HepG2 (cell line): ENCODE measurements around the gene TMEM19. TPM values are rescaled to one million over a fixed set of nuclear protein-coding genes. Genes with fewer than 3 reads are reported as not detected.

ENCODE experiments used
- ATAC-seq: fragments of 200-7000 bp; cut with Tn5 transposase; 3 replicates; pipeline ENCODE4 v1.9.1; 2020; ENCODE audit warnings: mild to moderate bottlenecking, moderate library complexity
- BruUV-seq: library from RNA; stranded (reverse); fragments of 400-500 nt; replicated peaks from 2 replicates; lab custom pipeline; 2021; lab: Mats Ljungman, UMichigan
- CTCF ChIA-PET: fragments of 300-600 bp; formaldehyde crosslinking; extraction: SDS; loops from one replicate; lab custom pipeline; 2021; ENCODE audit warnings: low total read pairs, inconsistent platforms, low intra/inter-chr PET ratio; lab: Yijun Ruan, JAX
- POLR2A ChIA-PET: fragments of 350-600 bp; sonication (Branson Sonifier 250); formaldehyde crosslinking; loops from one replicate; lab custom pipeline; 2020; ENCODE audit warnings: antibody characterized with exemption, inconsistent platforms; lab: Yijun Ruan, JAX
- DNase-seq: peaks from one replicate; pipeline ENCODE4 v3.0.0-alpha.2; 2015; ENCODE audit warnings: low spot score
- FAIRE-seq: peaks from 3 replicates; lab custom pipeline; 2011; peaks lifted over from hg19 to GRCh38; lab: Jason Lieb, UNC
- H2AFZ ChIP-seq: one replicate; pipeline ENCODE4 v1.6.1; 2011; ENCODE audit warnings: low read length, inconsistent platforms
- H3K27ac ChIP-seq: fragments of 300-600 bp; 3 replicates; pipeline ENCODE4 v1.8.0; 2011; ENCODE audit warnings: mixed run types, mild to moderate bottlenecking, mixed read lengths, low read length, inconsistent platforms; ENCODE audit not compliant: insufficient read depth; ENCODE audit errors: extremely low read length
- H3K27me3 ChIP-seq, 2 experiments: fragments of 200-600 bp in 1 of 2; 2 replicates in 1 of 2; 3 replicates in 1 of 2; pipeline versions ENCODE4 v1.6.0 to v1.8.0; 2011; ENCODE audit warnings: low read length in 2 of 2, mild to moderate bottlenecking in 2 of 2, moderate library complexity in 2 of 2, inconsistent platforms in 1 of 2; ENCODE audit not compliant: insufficient read depth in 2 of 2, control insufficient read depth in 1 of 2
- H3K36me3 ChIP-seq, 2 experiments: fragments of 200-600 bp in 1 of 2; replicated peaks in 1 of 2; 2 replicates in 1 of 2; 3 replicates in 1 of 2; pipeline versions ENCODE4 v1.5.1 to v1.8.0; 2011; ENCODE audit warnings: low read length in 2 of 2, inconsistent platforms in 1 of 2; ENCODE audit not compliant: insufficient read depth in 2 of 2, control insufficient read depth in 1 of 2
- H3K4me1 ChIP-seq: 2 replicates; pipeline ENCODE4 v1.5.1; 2012; ENCODE audit warnings: low read length, inconsistent platforms; ENCODE audit not compliant: insufficient read depth
- H3K4me2 ChIP-seq: 2 replicates; pipeline ENCODE4 v1.6.0; 2011; ENCODE audit warnings: low read depth, low read length, inconsistent platforms
- H3K4me3 ChIP-seq, 3 experiments: fragments of 200-600 bp in 1 of 3; sonication (generic), shearing (Covaris generic) in 1 of 3; replicated peaks in 1 of 3; 2 replicates each; pipeline ENCODE4 v1.5.1; 2011 to 2016; ENCODE audit warnings: low read length in 3 of 3, inconsistent platforms in 2 of 3, low read depth in 2 of 3, mild to moderate bottlenecking in 2 of 3, control low read depth in 1 of 3, mixed read lengths in 1 of 3; ENCODE audit not compliant: insufficient read depth in 1 of 3
- H3K79me2 ChIP-seq: one replicate; pipeline ENCODE4 v1.6.1; 2011; ENCODE audit warnings: low read length, inconsistent platforms; ENCODE audit not compliant: insufficient read depth
- H3K9ac ChIP-seq: 2 replicates; pipeline ENCODE4 v1.6.0; 2011; ENCODE audit warnings: mild to moderate bottlenecking, low read depth, low read length, inconsistent platforms; ENCODE audit not compliant: insufficient read depth
- H3K9me3 ChIP-seq: 2 replicates; pipeline ENCODE4 v1.5.1; 2012; ENCODE audit warnings: mild to moderate bottlenecking, low read length
- H4K20me1 ChIP-seq: 2 replicates; pipeline ENCODE4 v1.6.0; 2011; ENCODE audit warnings: inconsistent platforms, mild to moderate bottlenecking, low read length, moderate library complexity; ENCODE audit not compliant: insufficient read depth
- AKNA ChIP-seq: sonication (generic); formaldehyde crosslinking; IDR thresholded peaks from 2 replicates; pipeline ENCODE4 v1.4.0; 2020; ENCODE audit warnings: missing genetic modification reagents, borderline replicate concordance
- ESRRA ChIP-seq: sonication (generic); formaldehyde crosslinking; IDR thresholded peaks from 2 replicates; pipeline ENCODE4 v1.5.1; 2020; ENCODE audit warnings: mild to moderate bottlenecking, low read depth, missing genetic modification reagents
- HNF4A ChIP-seq: sonication (generic); formaldehyde crosslinking; IDR thresholded peaks from 2 replicates; pipeline ENCODE4 v1.4.0; 2020; ENCODE audit warnings: missing genetic modification reagents
- PHB2 ChIP-seq: fragments of 450-650 bp; IDR thresholded peaks from 2 replicates; pipeline ENCODE4 v1.6.1; 2018; ENCODE audit not compliant: partially characterized antibody
- REL ChIP-seq: sonication (generic); formaldehyde crosslinking; conservative IDR thresholded peaks from 2 replicates; pipeline ENCODE4 v1.8.0; 2022; ENCODE audit warnings: mild to moderate bottlenecking, missing genetic modification reagents, moderate library complexity
- SAP130 ChIP-seq: IDR thresholded peaks from 2 replicates; pipeline ENCODE4 v1.6.1; 2016; ENCODE audit warnings: low read depth
- SIN3B ChIP-seq: fragments of 150-350 bp; IDR thresholded peaks from 2 replicates; pipeline ENCODE4 v1.6.1; 2014; ENCODE audit warnings: low read length
- ZBTB4 ChIP-seq: sonication (generic); formaldehyde crosslinking; IDR thresholded peaks from 2 replicates; pipeline ENCODE4 v1.4.0; 2020; ENCODE audit warnings: missing genetic modification reagents, mild to moderate bottlenecking, borderline replicate concordance
- ZNF121 ChIP-seq: sonication (generic); formaldehyde crosslinking; IDR thresholded peaks from 2 replicates; pipeline ENCODE4 v1.5.0; 2020; ENCODE audit warnings: mild to moderate bottlenecking, missing genetic modification reagents
- ZNF547 ChIP-seq: sonication (generic); formaldehyde crosslinking; IDR thresholded peaks from 2 replicates; pipeline ENCODE4 v1.5.1; 2020; ENCODE audit warnings: mild to moderate bottlenecking, missing genetic modification reagents
- WGBS: methylation state at CpG from one replicate; pipeline ENCODE4 v1.1.6; 2017; ENCODE audit warnings: low lambda C conversion rate; 5-methylcytosine and 5-hydroxymethylcytosine counted together
- in situ Hi-C: cut with HindIII; loops from 2 replicates; pipeline ENCODE4 v1.10.0; 2017; ENCODE audit warnings: low pct_unique_long_range_greater_than_20kb; ENCODE audit not compliant: extremely low pct_ligation_motif_present
- intact Hi-C: fragments of 100-400 bp; cut with micrococcal nuclease; formaldehyde crosslinking; loops from one replicate; pipeline ENCODE4 v1.10.0; 2022; ENCODE audit not compliant: unreplicated experiment
- polyA plus RNA-seq, 8 experiments: library from polyadenylated mRNA; depleted of rRNA in 3 of 8; stranded (reverse) in 7 of 8; unstranded in 1 of 8; fragments of >200 nt; fragmentation: Illumina TruSeq in 4 of 8; extraction: Trizol in 4 of 8; gene quantifications; 2 replicates each; pipeline versions ENCODE4 v1.2.1 to v1.2.3, GENCODE V29; 2011 to 2016; ENCODE audit warnings: low read depth in 4 of 8, missing spikeins in 1 of 8, mixed read lengths in 1 of 8; ENCODE audit not compliant: insufficient read depth in 1 of 8
- total RNA-seq, 5 experiments: library from RNA; depleted of rRNA; stranded (reverse); fragments of >200 nt; fragmentation: Illumina TruSeq; extraction: Trizol; gene quantifications; 2 replicates each; pipeline ENCODE4 v1.2.3, GENCODE V29; 2016; ENCODE audit warnings: low read depth in 1 of 5
- TF ChIP-seq, protein P1 (sequence below): sonication (generic); formaldehyde crosslinking; IDR thresholded peaks from 2 replicates; pipeline ENCODE4 v1.5.0; 2020; ENCODE audit warnings: mild to moderate bottlenecking, missing genetic modification reagents, borderline replicate concordance

The TMEM19 gene
- total and polyA plus RNA-seq, 2 of the 13 experiments (the other 11 are each of a cell fraction or from before 2014, with no cell fraction given): 16.9 to 22.5 TPM

DNA sequence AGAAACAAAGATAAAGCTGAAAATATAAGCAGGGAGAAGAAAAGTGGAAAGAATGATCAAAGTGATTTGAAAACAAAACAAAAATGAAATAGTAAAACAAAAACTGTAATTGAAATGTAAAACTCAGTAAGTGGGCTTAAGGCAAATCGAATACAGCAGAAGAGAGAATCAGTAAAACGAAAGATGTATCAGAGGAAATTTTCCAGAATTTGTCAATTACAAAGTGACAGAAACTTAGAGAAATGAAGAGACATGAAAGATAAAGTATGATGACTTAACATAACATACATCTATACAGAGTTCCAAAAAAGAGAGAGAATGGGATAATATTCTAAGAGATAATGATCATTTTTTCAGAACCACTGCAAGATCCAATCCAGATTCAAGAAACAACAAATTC lies 32.7 kb upstream of the TMEM19 start (continued):
- TF ChIP-seq AKNA (CRISPR knock-in tag): no peak
- TF ChIP-seq, protein P1, sequence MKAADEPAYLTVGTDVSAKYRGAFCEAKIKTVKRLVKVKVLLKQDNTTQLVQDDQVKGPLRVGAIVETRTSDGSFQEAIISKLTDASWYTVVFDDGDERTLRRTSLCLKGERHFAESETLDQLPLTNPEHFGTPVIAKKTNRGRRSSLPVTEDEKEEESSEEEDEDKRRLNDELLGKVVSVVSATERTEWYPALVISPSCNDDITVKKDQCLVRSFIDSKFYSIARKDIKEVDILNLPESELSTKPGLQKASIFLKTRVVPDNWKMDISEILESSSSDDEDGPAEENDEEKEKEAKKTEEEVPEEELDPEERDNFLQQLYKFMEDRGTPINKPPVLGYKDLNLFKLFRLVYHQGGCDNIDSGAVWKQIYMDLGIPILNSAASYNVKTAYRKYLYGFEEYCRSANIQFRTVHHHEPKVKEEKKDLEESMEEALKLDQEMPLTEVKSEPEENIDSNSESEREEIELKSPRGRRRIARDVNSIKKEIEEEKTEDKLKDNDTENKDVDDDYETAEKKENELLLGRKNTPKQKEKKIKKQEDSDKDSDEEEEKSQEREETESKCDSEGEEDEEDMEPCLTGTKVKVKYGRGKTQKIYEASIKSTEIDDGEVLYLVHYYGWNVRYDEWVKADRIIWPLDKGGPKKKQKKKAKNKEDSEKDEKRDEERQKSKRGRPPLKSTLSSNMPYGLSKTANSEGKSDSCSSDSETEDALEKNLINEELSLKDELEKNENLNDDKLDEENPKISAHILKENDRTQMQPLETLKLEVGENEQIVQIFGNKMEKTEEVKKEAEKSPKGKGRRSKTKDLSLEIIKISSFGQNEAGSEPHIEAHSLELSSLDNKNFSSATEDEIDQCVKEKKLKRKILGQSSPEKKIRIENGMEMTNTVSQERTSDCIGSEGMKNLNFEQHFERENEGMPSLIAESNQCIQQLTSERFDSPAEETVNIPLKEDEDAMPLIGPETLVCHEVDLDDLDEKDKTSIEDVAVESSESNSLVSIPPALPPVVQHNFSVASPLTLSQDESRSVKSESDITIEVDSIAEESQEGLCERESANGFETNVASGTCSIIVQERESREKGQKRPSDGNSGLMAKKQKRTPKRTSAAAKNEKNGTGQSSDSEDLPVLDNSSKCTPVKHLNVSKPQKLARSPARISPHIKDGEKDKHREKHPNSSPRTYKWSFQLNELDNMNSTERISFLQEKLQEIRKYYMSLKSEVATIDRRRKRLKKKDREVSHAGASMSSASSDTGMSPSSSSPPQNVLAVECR: no peak
- TF ChIP-seq, all 625 proteins: peak for 0

DNA sequence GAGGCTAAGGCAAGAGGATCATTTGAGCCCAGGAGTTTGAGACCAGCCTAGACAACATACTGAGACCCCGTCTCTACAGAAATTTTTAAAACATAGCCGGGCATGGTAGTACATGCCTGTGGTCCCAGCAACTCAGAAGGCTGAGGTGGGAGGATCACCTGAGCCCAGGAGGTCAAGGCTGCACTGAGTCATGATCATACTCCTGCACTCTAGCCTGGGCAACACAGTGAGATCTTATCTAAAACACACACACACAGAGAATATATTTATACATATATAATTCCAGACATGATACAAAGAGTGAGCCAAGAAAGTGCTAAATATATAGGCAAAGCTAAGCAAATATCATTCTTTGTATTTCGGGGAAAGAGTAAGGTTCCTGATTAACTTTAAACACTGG lies 31.7 kb upstream of the TMEM19 start:
- peaks cover 2 to 46% of the 10 kb centered on the region in 2 experiments for H3K36me3 ChIP-seq
- ATAC-seq (peak; percentile 76), FAIRE-seq (no peak), DNase-seq (peak; percentile 50)
- BruUV-seq: no TSS peak
- ChIA-PET POLR2A (interaction anchor here (1.8 kb wide), 1 partner anchor 9 kb away, joined by 6 read pairs; the partner anchor contains the start of genes THAP2 and ZFC3H1), CTCF (no interaction called here)
- peaks cover 12% of the 10 kb centered on the region for H3K9me3 ChIP-seq
- no peak overlapping the region for H3K9ac ChIP-seq
- H3K27ac ChIP-seq: no peak overlapping the region
- in situ Hi-C loops (no loop called here), intact Hi-C loops (no loop called here)
- peaks cover 26% of the 10 kb centered on the region for H3K4me1 ChIP-seq
- H3K4me3 ChIP-seq: no peak overlapping the region
- WGBS: 85% methylated on average over 3 of the region's 3 CpGs
- no peak overlapping the region for H2AFZ ChIP-seq
- no peak overlapping the region for H3K4me2 ChIP-seq
- H4K20me1 ChIP-seq: no peaks in the 10 kb centered on the region; the same call in 1 of the 2 replicates
- H3K79me2 ChIP-seq: peaks cover 60% of the 10 kb centered on the region
- no peaks in the 10 kb centered on the region for H3K27me3 ChIP-seq
- TF ChIP-seq ZNF547 (no peak), ESRRA (CRISPR knock-in tag) (no peak), SIN3B (no peak), REL (CRISPR knock-in tag) (no peak), ZBTB4 (CRISPR knock-in tag) (no peak), HNF4A (CRISPR knock-in tag) (0 out of 2 replicates have a peak, but pooled peaks have one; percentile 7), ZNF121 (CRISPR knock-in tag) (peak; percentile 91), PHB2 (no peak), SAP130 (0 out of 2 replicates have a peak, but pooled peaks have one; percentile 17)
